HCT116 (cell line): Measurements from ENCODE around the gene SRGAP3.

ENCODE experiments used
- ATF3 ChIP-seq: IDR thresholded peaks from 2 replicates; pipeline ENCODE4 v1.6.1; 2012
- EZH2 ChIP-seq: fragments of 200-600 bp; sonication (generic); IDR thresholded peaks from 2 replicates; pipeline ENCODE4 v1.6.1; 2017; ENCODE audit warnings: antibody characterized with exemption, mixed run types
- POLR2A ChIP-seq: IDR thresholded peaks from 2 replicates; pipeline ENCODE4 v1.7.0; 2011; ENCODE audit warnings: borderline replicate concordance; ENCODE audit not compliant: insufficient read depth, insufficient read length; ENCODE audit errors: extremely low read depth
- POLR2AphosphoS5 ChIP-seq: IDR thresholded peaks from 2 replicates; pipeline ENCODE4 v1.6.1; 2011; ENCODE audit warnings: mild to moderate bottlenecking, low read depth, low read length, moderate library complexity
- RAD21 ChIP-seq: IDR thresholded peaks from 2 replicates; pipeline ENCODE4 v1.6.1; 2012; ENCODE audit warnings: low read depth, mild to moderate bottlenecking
- REST ChIP-seq: IDR thresholded peaks from 2 replicates; pipeline ENCODE4 v1.6.1; 2012; ENCODE audit warnings: low read depth
- TF ChIP-seq, protein P1 (sequence below), 3 experiments: fragments of 200-600 bp in 1 of 3; sonication (generic) in 1 of 3; IDR thresholded peaks in 2 of 3; conservative IDR thresholded peaks in 1 of 3; 2 replicates each; pipeline ENCODE4 v1.5.1; 2012 to 2017; ENCODE audit warnings: low read depth in 2 of 3, low read length in 2 of 3, antibody characterized with exemption in 1 of 3, borderline replicate concordance in 1 of 3, control low read depth in 1 of 3, mild to moderate bottlenecking in 1 of 3, mixed read lengths in 1 of 3, mixed run types in 1 of 3, moderate library complexity in 1 of 3; ENCODE audit not compliant: insufficient read depth in 1 of 3

DNA sequence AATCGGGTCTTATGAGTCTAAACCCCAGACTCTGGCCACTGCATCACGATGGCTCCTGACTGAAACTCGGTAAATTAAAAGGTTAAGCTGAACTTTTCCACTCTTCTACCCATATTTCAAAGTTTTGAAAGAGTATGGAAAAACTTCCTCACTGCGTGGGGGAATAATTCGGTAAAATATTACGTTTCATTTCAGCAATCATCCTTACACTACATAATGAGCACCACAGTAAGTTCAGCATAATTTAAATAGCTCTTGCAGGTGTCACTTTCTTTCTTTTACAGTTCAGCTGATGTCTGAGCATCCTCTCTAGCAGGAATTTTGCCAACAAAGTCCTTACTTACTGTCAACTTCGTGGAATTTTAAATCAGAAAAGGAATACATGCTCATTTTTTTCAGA is 17.5 kb downstream of the SRGAP3 start:
- TF ChIP-seq POLR2AphosphoS5 (no peak), EZH2 (no peak), ATF3 (no peak), POLR2A (no peak), RAD21 (no peak), REST (no peak)
- TF ChIP-seq, protein P1, sequence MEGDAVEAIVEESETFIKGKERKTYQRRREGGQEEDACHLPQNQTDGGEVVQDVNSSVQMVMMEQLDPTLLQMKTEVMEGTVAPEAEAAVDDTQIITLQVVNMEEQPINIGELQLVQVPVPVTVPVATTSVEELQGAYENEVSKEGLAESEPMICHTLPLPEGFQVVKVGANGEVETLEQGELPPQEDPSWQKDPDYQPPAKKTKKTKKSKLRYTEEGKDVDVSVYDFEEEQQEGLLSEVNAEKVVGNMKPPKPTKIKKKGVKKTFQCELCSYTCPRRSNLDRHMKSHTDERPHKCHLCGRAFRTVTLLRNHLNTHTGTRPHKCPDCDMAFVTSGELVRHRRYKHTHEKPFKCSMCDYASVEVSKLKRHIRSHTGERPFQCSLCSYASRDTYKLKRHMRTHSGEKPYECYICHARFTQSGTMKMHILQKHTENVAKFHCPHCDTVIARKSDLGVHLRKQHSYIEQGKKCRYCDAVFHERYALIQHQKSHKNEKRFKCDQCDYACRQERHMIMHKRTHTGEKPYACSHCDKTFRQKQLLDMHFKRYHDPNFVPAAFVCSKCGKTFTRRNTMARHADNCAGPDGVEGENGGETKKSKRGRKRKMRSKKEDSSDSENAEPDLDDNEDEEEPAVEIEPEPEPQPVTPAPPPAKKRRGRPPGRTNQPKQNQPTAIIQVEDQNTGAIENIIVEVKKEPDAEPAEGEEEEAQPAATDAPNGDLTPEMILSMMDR (IDR thresholded peaks at IDR 0.05 in 2 of 3, conservative IDR thresholded peaks at IDR 0.05 in 1 of 3; ENCODE audit: borderline replicate concordance in 1 of 3, insufficient read depth in 1 of 3, low read depth in 2 of 3, low read length in 2 of 3) = no peak
